Calu3 (cell line): ENCODE measurements around the gene GABRB1. TPM values are rescaled to one million over a fixed set of nuclear protein-coding genes. Genes with fewer than 3 reads are reported as not detected.

ENCODE experiments used
- BruUV-seq: library from RNA; stranded (reverse); fragments of 400-500 nt; replicated peaks from 2 replicates; lab custom pipeline; 2021; lab: Mats Ljungman, UMichigan
- CTCF ChIA-PET: fragments of 300-600 bp; sonication (Branson Sonifier 250); formaldehyde crosslinking; loops from one replicate; lab custom pipeline; 2022; ENCODE audit warnings: antibody characterized with exemption; lab: Charles Lee
- DNase-seq: peaks from one replicate; pipeline ENCODE4 v3.0.0; 2022
- H3K27ac Mint-ChIP-seq: one replicate; pipeline ENCODE4 v1.8.0; 2022; ENCODE audit warnings: mixed read lengths; ENCODE audit not compliant: unreplicated experiment
- H3K27me3 Mint-ChIP-seq: one replicate; pipeline ENCODE4 v1.8.0; 2022; ENCODE audit warnings: mixed read lengths; ENCODE audit not compliant: unreplicated experiment
- H3K36me3 Mint-ChIP-seq: one replicate; pipeline ENCODE4 v1.8.0; 2022; ENCODE audit warnings: mild to moderate bottlenecking, moderate library complexity, mixed read lengths; ENCODE audit not compliant: insufficient read depth, unreplicated experiment
- H3K4me1 Mint-ChIP-seq: one replicate; pipeline ENCODE4 v1.8.0; 2022; ENCODE audit warnings: mild to moderate bottlenecking, low read depth, mixed read lengths; ENCODE audit not compliant: unreplicated experiment
- H3K4me3 Mint-ChIP-seq: one replicate; pipeline ENCODE4 v1.8.0; 2022; ENCODE audit warnings: mild to moderate bottlenecking, low read depth, moderate library complexity, mixed read lengths; ENCODE audit not compliant: unreplicated experiment
- H3K9me3 Mint-ChIP-seq: one replicate; pipeline ENCODE4 v1.8.0; 2022; ENCODE audit warnings: low read depth, mixed read lengths; ENCODE audit not compliant: unreplicated experiment
- CTCF ChIP-seq: fragments of 200-600 bp; IDR thresholded peaks from one replicate; pipeline ENCODE4 v1.8.0; 2022; ENCODE audit warnings: antibody characterized with exemption; ENCODE audit not compliant: unreplicated experiment
- intact Hi-C: fragments of 100-400 bp; cut with micrococcal nuclease; formaldehyde crosslinking; loops from one replicate; pipeline ENCODE4 v1.10.0; 2022; ENCODE audit not compliant: unreplicated experiment
- total RNA-seq: library from RNA; stranded (reverse); gene quantifications from 2 replicates; pipeline ENCODE4 v1.2.3, GENCODE V29; 2022

The GABRB1 gene
- total RNA-seq, 1 experiment from 2014 or later = not detected

- no peaks in the 10 kb centered on the region for H3K4me1 Mint-ChIP-seq
- BruUV-seq = no TSS peak
These were observed 294.7 kb downstream of the GABRB1 start for GRCh38 chr4:47326025-47326424.

GRCh38 chr4:47330866-47331265, 299.5 kb downstream of the GABRB1 start:
- H3K9me3 Mint-ChIP-seq = no peaks in the 10 kb centered on the region
- H3K4me1 Mint-ChIP-seq = no peaks in the 10 kb centered on the region
- CTCF ChIA-PET = no interaction called here
- intact Hi-C loops = no loop called here
- no peaks in the 10 kb centered on the region for H3K36me3 Mint-ChIP-seq
- DNase-seq = no peak
- no peak overlapping the region for H3K27ac Mint-ChIP-seq
- no peaks in the 10 kb centered on the region for H3K27me3 Mint-ChIP-seq
- H3K4me3 Mint-ChIP-seq = no peak overlapping the region
- BruUV-seq = no TSS peak
- TF ChIP-seq CTCF = no peak

More at GRCh38 chr4:47326025-47326424, 294.7 kb downstream of the GABRB1 start:
- no peak overlapping the region for H3K4me3 Mint-ChIP-seq
- H3K36me3 Mint-ChIP-seq = no peaks in the 10 kb centered on the region
- no peak for DNase-seq
- H3K9me3 Mint-ChIP-seq = no peaks in the 10 kb centered on the region
- H3K27ac Mint-ChIP-seq = no peak overlapping the region
- CTCF ChIA-PET = no interaction called here
- H3K27me3 Mint-ChIP-seq = peaks cover 10% of the 10 kb centered on the region
- no peak for TF ChIP-seq CTCF
- intact Hi-C loops = no loop called here

GRCh38 chr4:47334652-47335051, 303.3 kb downstream of the GABRB1 start:
- intact Hi-C loops = no loop called here
- no peaks in the 10 kb centered on the region for H3K36me3 Mint-ChIP-seq
- no peak overlapping the region for H3K27ac Mint-ChIP-seq
- no peaks in the 10 kb centered on the region for H3K4me1 Mint-ChIP-seq
- TF ChIP-seq CTCF = no peak
- peaks cover 25% of the 10 kb centered on the region for H3K27me3 Mint-ChIP-seq
- H3K9me3 Mint-ChIP-seq = no peaks in the 10 kb centered on the region
- no peak for DNase-seq
- BruUV-seq = no TSS peak
- H3K4me3 Mint-ChIP-seq = no peak overlapping the region
- CTCF ChIA-PET = no interaction called here

GRCh38 chr4:47337893-47338292, 306.5 kb downstream of the GABRB1 start:
- DNase-seq = no peak
- CTCF ChIA-PET = no interaction called here
- H3K9me3 Mint-ChIP-seq = no peaks in the 10 kb centered on the region
- no peaks in the 10 kb centered on the region for H3K36me3 Mint-ChIP-seq
- no peak overlapping the region for H3K4me3 Mint-ChIP-seq
- H3K4me1 Mint-ChIP-seq = no peaks in the 10 kb centered on the region
- H3K27me3 Mint-ChIP-seq = peaks cover 25% of the 10 kb centered on the region
- BruUV-seq = no TSS peak
- intact Hi-C loops = no loop called here
- H3K27ac Mint-ChIP-seq = no peak overlapping the region
- no peak for TF ChIP-seq CTCF
